Calu3 (cell line): ENCODE results near the gene TFPI2. TPM values are rescaled to one million over a fixed set of nuclear protein-coding genes. Genes with fewer than 3 reads are reported as not detected.

Experiments
- BruUV-seq: library from RNA; stranded (reverse); fragments of 400-500 nt; replicated peaks from 2 replicates; lab custom pipeline; 2021; lab: Mats Ljungman, UMichigan
- CTCF ChIA-PET: fragments of 300-600 bp; sonication (Branson Sonifier 250); formaldehyde crosslinking; loops from one replicate; lab custom pipeline; 2022; ENCODE audit warnings: antibody characterized with exemption; lab: Charles Lee
- DNase-seq: peaks from one replicate; pipeline ENCODE4 v3.0.0; 2022
- H3K27ac Mint-ChIP-seq: one replicate; pipeline ENCODE4 v1.8.0; 2022; ENCODE audit warnings: mixed read lengths; ENCODE audit not compliant: unreplicated experiment
- H3K27me3 Mint-ChIP-seq: one replicate; pipeline ENCODE4 v1.8.0; 2022; ENCODE audit warnings: mixed read lengths; ENCODE audit not compliant: unreplicated experiment
- H3K36me3 Mint-ChIP-seq: one replicate; pipeline ENCODE4 v1.8.0; 2022; ENCODE audit warnings: mild to moderate bottlenecking, moderate library complexity, mixed read lengths; ENCODE audit not compliant: insufficient read depth, unreplicated experiment
- H3K4me1 Mint-ChIP-seq: one replicate; pipeline ENCODE4 v1.8.0; 2022; ENCODE audit warnings: mild to moderate bottlenecking, low read depth, mixed read lengths; ENCODE audit not compliant: unreplicated experiment
- H3K4me3 Mint-ChIP-seq: one replicate; pipeline ENCODE4 v1.8.0; 2022; ENCODE audit warnings: mild to moderate bottlenecking, low read depth, moderate library complexity, mixed read lengths; ENCODE audit not compliant: unreplicated experiment
- H3K9me3 Mint-ChIP-seq: one replicate; pipeline ENCODE4 v1.8.0; 2022; ENCODE audit warnings: low read depth, mixed read lengths; ENCODE audit not compliant: unreplicated experiment
- intact Hi-C: fragments of 100-400 bp; cut with micrococcal nuclease; formaldehyde crosslinking; loops from one replicate; pipeline ENCODE4 v1.10.0; 2022; ENCODE audit not compliant: unreplicated experiment
- total RNA-seq: library from RNA; stranded (reverse); gene quantifications from 2 replicates; pipeline ENCODE4 v1.2.3, GENCODE V29; 2022
- TF ChIP-seq, protein P1 (sequence below): fragments of 200-600 bp; IDR thresholded peaks from one replicate; pipeline ENCODE4 v1.8.0; 2022; ENCODE audit warnings: antibody characterized with exemption; ENCODE audit not compliant: unreplicated experiment

TFPI2 gene
- total RNA-seq, 1 experiment from 2014 or later = 213 TPM

DNA sequence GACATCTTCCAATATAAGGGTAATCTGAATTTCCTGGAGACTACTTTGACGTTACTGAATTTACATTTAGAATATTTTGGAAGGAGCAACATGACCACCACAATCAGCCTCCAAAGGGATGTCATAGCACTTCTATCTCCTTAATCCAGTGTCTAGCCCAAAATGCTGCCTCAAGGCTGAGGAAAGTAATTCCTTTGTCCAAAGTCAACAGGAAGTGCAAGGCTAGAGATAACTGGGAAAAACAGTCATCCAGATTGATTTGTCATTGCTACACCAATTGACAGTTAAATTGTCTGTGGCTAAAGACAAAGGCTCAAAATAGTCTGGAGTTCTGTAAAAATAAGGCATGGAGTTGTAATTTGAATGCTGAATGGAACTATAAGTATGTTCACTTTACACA, 3.9 kb upstream of the TFPI2 start:
- H3K36me3 Mint-ChIP-seq = peaks cover 20% of the 10 kb centered on the region
- H3K27me3 Mint-ChIP-seq = no peaks in the 10 kb centered on the region
- H3K9me3 Mint-ChIP-seq = peaks cover 6% of the 10 kb centered on the region
- no peak overlapping the region for H3K4me3 Mint-ChIP-seq
- CTCF ChIA-PET = no interaction called here
- no TSS peak for BruUV-seq
- intact Hi-C loops = loop anchor here (5.0 kb wide), 1 partner anchor 193 kb away; no protein-coding TSS in a partner anchor
- TF ChIP-seq, protein P1, sequence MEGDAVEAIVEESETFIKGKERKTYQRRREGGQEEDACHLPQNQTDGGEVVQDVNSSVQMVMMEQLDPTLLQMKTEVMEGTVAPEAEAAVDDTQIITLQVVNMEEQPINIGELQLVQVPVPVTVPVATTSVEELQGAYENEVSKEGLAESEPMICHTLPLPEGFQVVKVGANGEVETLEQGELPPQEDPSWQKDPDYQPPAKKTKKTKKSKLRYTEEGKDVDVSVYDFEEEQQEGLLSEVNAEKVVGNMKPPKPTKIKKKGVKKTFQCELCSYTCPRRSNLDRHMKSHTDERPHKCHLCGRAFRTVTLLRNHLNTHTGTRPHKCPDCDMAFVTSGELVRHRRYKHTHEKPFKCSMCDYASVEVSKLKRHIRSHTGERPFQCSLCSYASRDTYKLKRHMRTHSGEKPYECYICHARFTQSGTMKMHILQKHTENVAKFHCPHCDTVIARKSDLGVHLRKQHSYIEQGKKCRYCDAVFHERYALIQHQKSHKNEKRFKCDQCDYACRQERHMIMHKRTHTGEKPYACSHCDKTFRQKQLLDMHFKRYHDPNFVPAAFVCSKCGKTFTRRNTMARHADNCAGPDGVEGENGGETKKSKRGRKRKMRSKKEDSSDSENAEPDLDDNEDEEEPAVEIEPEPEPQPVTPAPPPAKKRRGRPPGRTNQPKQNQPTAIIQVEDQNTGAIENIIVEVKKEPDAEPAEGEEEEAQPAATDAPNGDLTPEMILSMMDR = no peak
- H3K27ac Mint-ChIP-seq = no peak overlapping the region
- peaks cover 62% of the 10 kb centered on the region for H3K4me1 Mint-ChIP-seq
- no peak for DNase-seq

DNA sequence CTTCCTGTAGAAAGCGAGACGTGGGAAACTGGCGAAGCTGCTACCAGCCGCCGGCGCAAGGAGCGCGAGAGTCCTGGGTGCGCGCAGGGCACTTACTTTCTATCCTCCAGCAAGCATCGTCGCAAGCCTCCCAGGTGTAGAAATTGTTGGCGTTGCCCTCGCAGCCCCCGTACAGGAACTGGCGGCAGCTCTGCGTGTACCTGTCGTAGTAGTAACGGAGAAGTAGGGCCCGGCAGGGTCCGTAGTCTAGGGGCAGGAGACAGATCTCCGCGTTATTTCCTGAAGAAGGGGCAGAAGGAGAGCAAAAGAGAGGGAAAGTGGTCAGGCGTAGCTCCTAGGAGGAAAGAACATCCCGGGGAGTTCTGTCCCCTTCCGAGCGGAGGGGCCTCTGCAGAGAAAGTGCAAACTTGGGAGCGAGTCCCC, 501 bp downstream of the TFPI2 start:
- BruUV-seq = no TSS peak
- Mint-ChIP-seq H3K27ac (peak overlapping the region; percentile 66), H3K9me3 (peaks cover 2% of the 10 kb centered on the region), H3K36me3 (peaks cover 38% of the 10 kb centered on the region), H3K4me3 (peak overlapping the region; percentile 83), H3K4me1 (peaks cover 37% of the 10 kb centered on the region), H3K27me3 (no peaks in the 10 kb centered on the region)
- TF ChIP-seq, protein P1 = no peak
- intact Hi-C loops = loop anchor here (5.0 kb wide), 1 partner anchor 197 kb away; no protein-coding TSS in a partner anchor
- CTCF ChIA-PET = no interaction called here
- DNase-seq = no peak

DNA sequence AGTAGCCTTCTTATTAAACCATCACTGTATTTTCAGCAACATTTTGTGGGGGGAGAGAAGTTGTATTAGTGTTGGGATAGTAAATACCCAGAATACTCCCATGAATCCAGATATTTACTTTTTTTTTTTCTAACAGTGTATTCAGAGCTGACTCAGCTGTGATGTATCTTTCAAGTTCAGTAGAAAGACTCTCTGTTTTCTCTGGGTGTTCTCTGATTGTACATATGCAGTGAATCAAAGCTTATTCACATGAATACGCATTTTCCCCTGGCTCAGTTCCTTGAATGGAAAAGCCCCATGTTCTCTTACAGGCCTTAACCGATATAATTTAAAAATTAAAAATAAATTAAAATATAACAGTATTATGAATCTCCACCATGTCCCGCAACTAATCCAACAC, 1.3 kb downstream of the TFPI2 start:
- BruUV-seq = TSS peak; percentile 42
- TF ChIP-seq, protein P1 = no peak
- peaks cover 2% of the 10 kb centered on the region for H3K9me3 Mint-ChIP-seq
- intact Hi-C loops = no loop called here
- H3K27ac Mint-ChIP-seq = peak overlapping the region; percentile 66
- H3K4me1 Mint-ChIP-seq = peaks cover 29% of the 10 kb centered on the region
- no peaks in the 10 kb centered on the region for H3K27me3 Mint-ChIP-seq
- DNase-seq = no peak
- CTCF ChIA-PET = no interaction called here
- peak overlapping the region; percentile 83 for H3K4me3 Mint-ChIP-seq
- peaks cover 44% of the 10 kb centered on the region for H3K36me3 Mint-ChIP-seq

DNA sequence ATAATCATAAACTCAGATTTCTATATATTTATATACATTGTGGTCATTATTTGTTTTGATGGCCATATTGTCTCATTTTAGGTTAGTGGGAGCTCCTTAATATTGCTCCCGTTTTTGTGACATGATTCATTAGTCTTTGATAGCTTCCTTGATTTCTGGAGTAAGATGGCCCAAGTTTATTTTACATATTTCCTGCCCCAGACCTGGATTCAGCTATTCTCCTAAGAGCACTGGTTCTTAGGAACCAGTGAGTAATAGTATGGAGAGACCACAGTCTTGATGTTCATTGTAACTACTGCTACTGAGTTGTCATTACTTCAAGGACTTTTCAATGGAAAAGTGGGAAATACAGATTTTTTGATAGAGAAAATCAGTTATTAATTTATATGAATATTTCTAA, 6.0 kb downstream of the TFPI2 start:
- Mint-ChIP-seq H3K9me3 (peaks cover 2% of the 10 kb centered on the region), H3K4me3 (no peak overlapping the region), H3K27me3 (no peaks in the 10 kb centered on the region), H3K36me3 (peaks cover 45% of the 10 kb centered on the region), H3K4me1 (peaks cover 16% of the 10 kb centered on the region), H3K27ac (no peak overlapping the region)
- intact Hi-C loops = no loop called here
- CTCF ChIA-PET = no interaction called here
- BruUV-seq = no TSS peak
- no peak for DNase-seq
- TF ChIP-seq, protein P1 = no peak
